ENCODE results near the gene PARD3. TPM values are rescaled to one million over a fixed set of nuclear protein-coding genes. Genes with fewer than 3 reads are reported as not detected.
"Not testable (repeated sequence)": the region's sequence is repeated elsewhere in the genome, so short reads cannot be mapped to it uniquely, and the experiment has no call there.

PARD3 gene
- total RNA-seq, 1 donor from 2014 or later: 76.4 TPM

GRCh38 chr10:34433241-34434076, 381.6 kb downstream of the PARD3 start:
- no peak for TF ChIP-seq CTCF (IDR thresholded peaks at IDR 0.05; ENCODE audit: insufficient read depth, low read length, poor library complexity, severe bottlenecking)
- no peak for DNase-seq (ENCODE audit: low read depth)
- Histone ChIP-seq H3K27me3 (ENCODE audit: control insufficient read depth, insufficient read depth, low read length) (no peaks in the 10 kb centered on the region), H3K4me3 (ENCODE audit: low read depth, low read length) (no peak overlapping the region), H3K36me3 (ENCODE audit: control insufficient read depth, insufficient read depth, low read length) (no peaks in the 10 kb centered on the region)

- no peaks in the 10 kb centered on the region for H3K27me3 ChIP-seq (ENCODE audit: control insufficient read depth, insufficient read depth, low read length)
- no peak for TF ChIP-seq CTCF (IDR thresholded peaks at IDR 0.05; ENCODE audit: insufficient read depth, low read length, poor library complexity, severe bottlenecking)
- no peaks in the 10 kb centered on the region for H3K36me3 ChIP-seq (ENCODE audit: control insufficient read depth, insufficient read depth, low read length)
- H3K4me3 ChIP-seq (ENCODE audit: low read depth, low read length): no peak overlapping the region
- no peak for DNase-seq (ENCODE audit: low read depth)
Observed at GRCh38 chr10:34432589-34432988, 382.5 kb downstream of the PARD3 start.

GRCh38 chr10:34430685-34431084, 384.4 kb downstream of the PARD3 start:
- TF ChIP-seq CTCF (IDR thresholded peaks at IDR 0.05; ENCODE audit: insufficient read depth, low read length, poor library complexity, severe bottlenecking): no peak
- DNase-seq (ENCODE audit: low read depth): no peak
- Histone ChIP-seq H3K4me3 (ENCODE audit: low read depth, low read length) (no peak overlapping the region), H3K27me3 (ENCODE audit: control insufficient read depth, insufficient read depth, low read length) (no peaks in the 10 kb centered on the region), H3K36me3 (ENCODE audit: control insufficient read depth, insufficient read depth, low read length) (no peaks in the 10 kb centered on the region)

- no peaks in the 10 kb centered on the region for H3K27me3 ChIP-seq (ENCODE audit: control insufficient read depth, insufficient read depth, low read length)
- no peaks in the 10 kb centered on the region for H3K36me3 ChIP-seq (ENCODE audit: control insufficient read depth, insufficient read depth, low read length)
- no peak for TF ChIP-seq CTCF (IDR thresholded peaks at IDR 0.05; ENCODE audit: insufficient read depth, low read length, poor library complexity, severe bottlenecking)
- DNase-seq (ENCODE audit: low read depth): no peak
- H3K4me3 ChIP-seq (ENCODE audit: low read depth, low read length): no peak overlapping the region
Observed at GRCh38 chr10:34428501-34428900, 386.6 kb downstream of the PARD3 start.

GRCh38 chr10:34427911-34428216, 387.2 kb downstream of the PARD3 start:
- Histone ChIP-seq H3K27me3 (ENCODE audit: control insufficient read depth, insufficient read depth, low read length) (no peaks in the 10 kb centered on the region), H3K4me3 (ENCODE audit: low read depth, low read length) (no peak overlapping the region), H3K36me3 (ENCODE audit: control insufficient read depth, insufficient read depth, low read length) (no peaks in the 10 kb centered on the region)
- TF ChIP-seq CTCF (IDR thresholded peaks at IDR 0.05; ENCODE audit: insufficient read depth, low read length, poor library complexity, severe bottlenecking): no peak
- DNase-seq (ENCODE audit: low read depth): no peak

GRCh38 chr10:34427158-34427910, 387.8 kb downstream of the PARD3 start:
- not testable (repeated sequence) for DNase-seq (ENCODE audit: low read depth); H3K27me3 ChIP-seq (ENCODE audit: control insufficient read depth, insufficient read depth, low read length); H3K36me3 ChIP-seq (ENCODE audit: control insufficient read depth, insufficient read depth, low read length); H3K4me3 ChIP-seq (ENCODE audit: low read depth, low read length)

GRCh38 chr10:34426538-34427157, 388.4 kb downstream of the PARD3 start:
- H3K36me3 ChIP-seq (ENCODE audit: control insufficient read depth, insufficient read depth, low read length); DNase-seq (ENCODE audit: low read depth); H3K27me3 ChIP-seq (ENCODE audit: control insufficient read depth, insufficient read depth, low read length); H3K4me3 ChIP-seq (ENCODE audit: low read depth, low read length): not testable (repeated sequence)

Data from kidney epithelial cell (primary cell).